Measurements from ENCODE around the gene OXT.

OXT gene

DNA sequence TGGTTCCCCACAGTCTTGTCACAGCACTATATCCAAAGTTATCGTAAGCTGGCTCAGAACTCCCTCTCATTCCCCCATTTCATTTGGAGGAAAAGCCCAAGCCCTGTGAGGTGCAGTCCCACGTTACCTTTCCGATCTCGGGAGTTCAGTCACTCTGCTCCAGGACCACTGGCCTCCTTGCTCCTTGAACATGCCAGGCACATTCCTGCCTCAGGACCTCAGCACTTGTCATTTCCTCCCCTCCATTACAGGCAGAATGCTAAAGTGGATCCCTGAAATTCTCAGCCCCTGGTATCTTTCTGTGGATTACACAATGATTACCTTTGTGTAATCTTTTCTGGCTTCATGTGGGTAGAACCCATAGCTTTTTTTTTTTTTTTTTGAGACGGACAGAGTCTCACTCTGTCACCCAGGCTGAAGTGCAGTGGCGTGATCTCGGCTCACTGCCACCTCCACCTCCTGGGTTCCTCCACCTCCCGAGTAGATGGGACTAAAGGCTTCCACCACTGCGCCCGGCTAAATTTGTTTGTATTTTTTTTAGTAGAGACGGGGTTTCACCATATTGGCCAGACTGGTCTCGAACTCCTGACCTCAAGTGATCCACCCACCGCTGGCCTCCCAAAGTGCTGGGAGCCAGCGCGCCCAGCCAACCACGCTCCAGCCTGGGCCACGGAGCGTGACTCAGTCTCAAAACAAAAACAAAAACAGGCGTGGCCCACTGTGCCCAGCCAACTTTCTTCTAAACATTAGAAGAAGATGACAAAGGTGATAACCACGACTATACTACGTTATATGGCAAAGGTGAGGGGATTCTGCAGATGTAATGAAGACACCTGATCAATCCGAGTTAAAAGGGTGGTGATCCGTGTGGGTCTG lies 4.0 kb upstream of the OXT start:
- TF ChIP-seq POLR2AphosphoS5 (IDR thresholded peaks at IDR 0.05; ENCODE audit: low read depth) (no peak), SPI1 (IDR thresholded peaks at IDR 0.05; ENCODE audit: borderline replicate concordance, low read depth) (no peak), GABPA (IDR thresholded peaks at IDR 0.05; ENCODE audit: low read depth) (no peak)
- TF ChIP-seq, protein P1, sequence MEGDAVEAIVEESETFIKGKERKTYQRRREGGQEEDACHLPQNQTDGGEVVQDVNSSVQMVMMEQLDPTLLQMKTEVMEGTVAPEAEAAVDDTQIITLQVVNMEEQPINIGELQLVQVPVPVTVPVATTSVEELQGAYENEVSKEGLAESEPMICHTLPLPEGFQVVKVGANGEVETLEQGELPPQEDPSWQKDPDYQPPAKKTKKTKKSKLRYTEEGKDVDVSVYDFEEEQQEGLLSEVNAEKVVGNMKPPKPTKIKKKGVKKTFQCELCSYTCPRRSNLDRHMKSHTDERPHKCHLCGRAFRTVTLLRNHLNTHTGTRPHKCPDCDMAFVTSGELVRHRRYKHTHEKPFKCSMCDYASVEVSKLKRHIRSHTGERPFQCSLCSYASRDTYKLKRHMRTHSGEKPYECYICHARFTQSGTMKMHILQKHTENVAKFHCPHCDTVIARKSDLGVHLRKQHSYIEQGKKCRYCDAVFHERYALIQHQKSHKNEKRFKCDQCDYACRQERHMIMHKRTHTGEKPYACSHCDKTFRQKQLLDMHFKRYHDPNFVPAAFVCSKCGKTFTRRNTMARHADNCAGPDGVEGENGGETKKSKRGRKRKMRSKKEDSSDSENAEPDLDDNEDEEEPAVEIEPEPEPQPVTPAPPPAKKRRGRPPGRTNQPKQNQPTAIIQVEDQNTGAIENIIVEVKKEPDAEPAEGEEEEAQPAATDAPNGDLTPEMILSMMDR (IDR thresholded peaks at IDR 0.05; ENCODE audit: insufficient read depth, low read length): no peak
- TF ChIP-seq, protein P2, sequence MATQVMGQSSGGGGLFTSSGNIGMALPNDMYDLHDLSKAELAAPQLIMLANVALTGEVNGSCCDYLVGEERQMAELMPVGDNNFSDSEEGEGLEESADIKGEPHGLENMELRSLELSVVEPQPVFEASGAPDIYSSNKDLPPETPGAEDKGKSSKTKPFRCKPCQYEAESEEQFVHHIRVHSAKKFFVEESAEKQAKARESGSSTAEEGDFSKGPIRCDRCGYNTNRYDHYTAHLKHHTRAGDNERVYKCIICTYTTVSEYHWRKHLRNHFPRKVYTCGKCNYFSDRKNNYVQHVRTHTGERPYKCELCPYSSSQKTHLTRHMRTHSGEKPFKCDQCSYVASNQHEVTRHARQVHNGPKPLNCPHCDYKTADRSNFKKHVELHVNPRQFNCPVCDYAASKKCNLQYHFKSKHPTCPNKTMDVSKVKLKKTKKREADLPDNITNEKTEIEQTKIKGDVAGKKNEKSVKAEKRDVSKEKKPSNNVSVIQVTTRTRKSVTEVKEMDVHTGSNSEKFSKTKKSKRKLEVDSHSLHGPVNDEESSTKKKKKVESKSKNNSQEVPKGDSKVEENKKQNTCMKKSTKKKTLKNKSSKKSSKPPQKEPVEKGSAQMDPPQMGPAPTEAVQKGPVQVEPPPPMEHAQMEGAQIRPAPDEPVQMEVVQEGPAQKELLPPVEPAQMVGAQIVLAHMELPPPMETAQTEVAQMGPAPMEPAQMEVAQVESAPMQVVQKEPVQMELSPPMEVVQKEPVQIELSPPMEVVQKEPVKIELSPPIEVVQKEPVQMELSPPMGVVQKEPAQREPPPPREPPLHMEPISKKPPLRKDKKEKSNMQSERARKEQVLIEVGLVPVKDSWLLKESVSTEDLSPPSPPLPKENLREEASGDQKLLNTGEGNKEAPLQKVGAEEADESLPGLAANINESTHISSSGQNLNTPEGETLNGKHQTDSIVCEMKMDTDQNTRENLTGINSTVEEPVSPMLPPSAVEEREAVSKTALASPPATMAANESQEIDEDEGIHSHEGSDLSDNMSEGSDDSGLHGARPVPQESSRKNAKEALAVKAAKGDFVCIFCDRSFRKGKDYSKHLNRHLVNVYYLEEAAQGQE (IDR thresholded peaks at IDR 0.05; ENCODE audit: insufficient replicate concordance, low read depth): no peak
- Histone ChIP-seq H3K4me3 (replicated peaks; ENCODE audit: insufficient read depth, low read length) (no peak overlapping the region), H3K27ac (replicated peaks) (no peak overlapping the region), H3K27me3 (ENCODE audit: insufficient read depth, poor library complexity, severe bottlenecking) (peaks cover under 1% of the 10 kb centered on the region)
- DNase-seq (ENCODE audit: low read depth in 1 of 2, low spot score in 1 of 2): no peak

DNA sequence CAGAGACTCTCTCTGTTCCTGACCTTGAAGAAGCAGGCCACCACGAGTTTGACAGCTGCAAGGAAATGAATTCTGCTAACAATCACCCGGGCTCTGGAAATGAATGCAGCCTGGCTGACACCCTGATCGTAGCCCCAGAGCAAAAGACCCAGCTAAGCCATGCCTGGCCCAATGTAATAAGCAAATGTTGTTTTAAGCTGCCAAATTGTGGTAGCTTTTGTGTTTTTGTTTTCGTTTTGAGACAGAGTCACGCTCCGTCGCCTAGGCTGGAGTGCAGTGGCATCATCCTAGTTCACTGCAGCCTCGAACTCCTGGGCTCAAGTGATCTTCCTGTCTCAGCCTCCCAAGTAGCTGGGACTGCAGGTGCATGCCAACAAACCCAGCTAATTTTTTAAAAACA lies 3.3 kb upstream of the OXT start:
- Histone ChIP-seq H3K27ac (replicated peaks) (no peak overlapping the region), H3K27me3 (ENCODE audit: insufficient read depth, poor library complexity, severe bottlenecking) (peaks cover 2% of the 10 kb centered on the region), H3K4me3 (replicated peaks; ENCODE audit: insufficient read depth, low read length) (no peak overlapping the region)
- TF ChIP-seq, protein P1 (IDR thresholded peaks at IDR 0.05; ENCODE audit: insufficient read depth, low read length): no peak
- TF ChIP-seq POLR2AphosphoS5 (IDR thresholded peaks at IDR 0.05; ENCODE audit: low read depth): no peak
- TF ChIP-seq, protein P2 (IDR thresholded peaks at IDR 0.05; ENCODE audit: insufficient replicate concordance, low read depth): no peak
- no peak for TF ChIP-seq GABPA (IDR thresholded peaks at IDR 0.05; ENCODE audit: low read depth)
- no peak for TF ChIP-seq SPI1 (IDR thresholded peaks at IDR 0.05; ENCODE audit: borderline replicate concordance, low read depth)
- no peak for DNase-seq (ENCODE audit: low read depth in 1 of 2, low spot score in 1 of 2)

DNA sequence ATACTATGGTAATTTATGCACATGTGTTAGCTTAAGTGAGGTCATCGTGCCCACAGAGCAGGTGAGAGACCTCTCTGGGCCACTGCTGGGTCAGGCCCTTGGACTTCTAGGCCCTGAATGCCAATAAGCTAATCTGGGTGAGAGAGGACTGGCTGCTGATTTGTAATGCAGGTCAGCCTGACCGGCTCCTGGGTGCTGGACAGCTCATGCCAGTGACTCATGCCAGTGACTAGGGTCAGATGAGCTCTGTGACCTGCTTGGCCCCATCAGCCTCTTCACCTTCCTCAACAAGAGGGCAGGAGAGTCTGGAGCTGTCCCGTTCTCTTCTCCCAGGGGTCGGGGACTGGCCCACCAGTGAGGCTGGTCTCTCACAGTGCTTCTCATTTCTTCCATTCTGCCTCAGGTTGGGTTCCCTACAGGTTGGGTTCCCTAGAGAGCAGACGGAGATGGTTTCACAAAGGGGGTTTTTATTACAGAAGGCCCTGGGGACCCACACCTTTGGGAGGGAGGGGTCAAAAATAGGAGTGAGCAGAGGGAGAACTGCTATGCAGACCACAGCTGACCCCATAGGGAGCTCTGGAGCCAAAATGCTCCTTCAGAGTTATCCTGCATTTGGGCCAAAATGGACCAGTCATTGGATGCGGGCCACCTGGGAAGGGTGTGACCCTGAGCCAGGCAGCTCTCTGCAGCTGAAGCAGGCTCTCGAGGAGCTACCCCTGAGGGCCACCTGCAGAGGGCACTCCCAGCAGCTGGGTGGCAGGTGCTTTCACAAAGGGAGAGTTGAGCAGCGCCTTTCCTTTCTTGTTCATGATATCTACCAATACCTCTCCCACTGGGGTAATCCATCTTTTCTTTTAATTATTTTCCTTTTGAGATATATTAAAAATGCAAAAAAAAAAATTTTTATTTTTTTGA lies 2.2 kb upstream of the OXT start:
- TF ChIP-seq SPI1 (IDR thresholded peaks at IDR 0.05; ENCODE audit: borderline replicate concordance, low read depth) (no peak), GABPA (IDR thresholded peaks at IDR 0.05; ENCODE audit: low read depth) (no peak), POLR2AphosphoS5 (IDR thresholded peaks at IDR 0.05; ENCODE audit: low read depth) (no peak)
- TF ChIP-seq, protein P2 (IDR thresholded peaks at IDR 0.05; ENCODE audit: insufficient replicate concordance, low read depth): no peak
- TF ChIP-seq, protein P1 (IDR thresholded peaks at IDR 0.05; ENCODE audit: insufficient read depth, low read length): no peak
- H3K27ac ChIP-seq (replicated peaks): no peak overlapping the region
- DNase-seq (ENCODE audit: low read depth in 1 of 2, low spot score in 1 of 2): peak in 1 of 2 experiments; percentile 37

More for the DNA sequence above, 2.2 kb upstream of the OXT start:
- H3K27me3 ChIP-seq (ENCODE audit: insufficient read depth, poor library complexity, severe bottlenecking): peaks cover 2% of the 10 kb centered on the region
- no peak overlapping the region for H3K4me3 ChIP-seq (replicated peaks; ENCODE audit: insufficient read depth, low read length)
